ENCODE data around the gene CIDEB. TPM values are rescaled to one million over a fixed set of nuclear protein-coding genes. Genes with fewer than 3 reads are reported as not detected.

CIDEB gene
- total and polyA plus RNA-seq, 9 of the 15 experiments (the other 6 are each of a cell fraction or from before 2014, with no cell fraction given) = 0.03 to 0.35 (median 0.09) TPM; not detected in 3

GRCh38 chr14:24337824-24338175, 30.0 kb upstream of the CIDEB start (continued):
- TF ChIP-seq, protein P1, sequence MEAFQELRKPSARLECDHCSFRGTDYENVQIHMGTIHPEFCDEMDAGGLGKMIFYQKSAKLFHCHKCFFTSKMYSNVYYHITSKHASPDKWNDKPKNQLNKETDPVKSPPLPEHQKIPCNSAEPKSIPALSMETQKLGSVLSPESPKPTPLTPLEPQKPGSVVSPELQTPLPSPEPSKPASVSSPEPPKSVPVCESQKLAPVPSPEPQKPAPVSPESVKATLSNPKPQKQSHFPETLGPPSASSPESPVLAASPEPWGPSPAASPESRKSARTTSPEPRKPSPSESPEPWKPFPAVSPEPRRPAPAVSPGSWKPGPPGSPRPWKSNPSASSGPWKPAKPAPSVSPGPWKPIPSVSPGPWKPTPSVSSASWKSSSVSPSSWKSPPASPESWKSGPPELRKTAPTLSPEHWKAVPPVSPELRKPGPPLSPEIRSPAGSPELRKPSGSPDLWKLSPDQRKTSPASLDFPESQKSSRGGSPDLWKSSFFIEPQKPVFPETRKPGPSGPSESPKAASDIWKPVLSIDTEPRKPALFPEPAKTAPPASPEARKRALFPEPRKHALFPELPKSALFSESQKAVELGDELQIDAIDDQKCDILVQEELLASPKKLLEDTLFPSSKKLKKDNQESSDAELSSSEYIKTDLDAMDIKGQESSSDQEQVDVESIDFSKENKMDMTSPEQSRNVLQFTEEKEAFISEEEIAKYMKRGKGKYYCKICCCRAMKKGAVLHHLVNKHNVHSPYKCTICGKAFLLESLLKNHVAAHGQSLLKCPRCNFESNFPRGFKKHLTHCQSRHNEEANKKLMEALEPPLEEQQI (IDR thresholded peaks at IDR 0.05) = no peak
- TF ChIP-seq PCBP1 (IDR thresholded peaks at IDR 0.05; ENCODE audit: low read depth, low read length, poor library complexity, severe bottlenecking) = no peak
- no peak for TF ChIP-seq HNRNPLL (IDR thresholded peaks at IDR 0.05; ENCODE audit: low read depth, low read length, poor library complexity, severe bottlenecking)
- no peak for TF ChIP-seq RB1 (IDR thresholded peaks at IDR 0.05; ENCODE audit: low read depth)
- TF ChIP-seq MCM5 (IDR thresholded peaks at IDR 0.05; ENCODE audit: low read depth) = no peak
- no peak for TF ChIP-seq TAF9B (IDR thresholded peaks at IDR 0.05; ENCODE audit: partially characterized antibody)
- no peak for TF ChIP-seq ZNF507 (tag; conservative IDR thresholded peaks at IDR 0.05)

GRCh38 chr14:24337144-24337823, 29.5 kb upstream of the CIDEB start:
- intact Hi-C loops (cut with micrococcal nuclease) (no loop called here), in situ Hi-C loops (cut with MboI) (loop anchor here (25.0 kb wide), 1 partner anchor 350 kb away; no protein-coding TSS in a partner anchor)
- H3K79me2 ChIP-seq (ENCODE audit: control insufficient read depth, insufficient read depth, low read length) = no peaks in the 10 kb centered on the region
- DNase-seq (ENCODE audit: extremely low read depth in 1 of 4, low spot score in 3 of 4) (no peak), ATAC-seq (no peak), FAIRE-seq (no peak)
- BruUV-seq (replicated peaks) = no TSS peak
- no peaks in the 10 kb centered on the region for H3K9me1 ChIP-seq (ENCODE audit: control insufficient read depth, insufficient read depth, low read length)
- H3K27ac ChIP-seq (ENCODE audit: extremely low read depth, low read depth, low read length) = no peak overlapping the region
- no peaks in the 10 kb centered on the region for H3K9me3 ChIP-seq (replicated peaks; ENCODE audit: control insufficient read depth, insufficient read depth, low read depth, low read length)
- TF ChIP-seq, protein P2, sequence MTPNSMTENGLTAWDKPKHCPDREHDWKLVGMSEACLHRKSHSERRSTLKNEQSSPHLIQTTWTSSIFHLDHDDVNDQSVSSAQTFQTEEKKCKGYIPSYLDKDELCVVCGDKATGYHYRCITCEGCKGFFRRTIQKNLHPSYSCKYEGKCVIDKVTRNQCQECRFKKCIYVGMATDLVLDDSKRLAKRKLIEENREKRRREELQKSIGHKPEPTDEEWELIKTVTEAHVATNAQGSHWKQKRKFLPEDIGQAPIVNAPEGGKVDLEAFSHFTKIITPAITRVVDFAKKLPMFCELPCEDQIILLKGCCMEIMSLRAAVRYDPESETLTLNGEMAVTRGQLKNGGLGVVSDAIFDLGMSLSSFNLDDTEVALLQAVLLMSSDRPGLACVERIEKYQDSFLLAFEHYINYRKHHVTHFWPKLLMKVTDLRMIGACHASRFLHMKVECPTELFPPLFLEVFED (CRISPR knock-in tag; conservative IDR thresholded peaks at IDR 0.05) = no peak
- TF ChIP-seq NCOA6 (IDR thresholded peaks at IDR 0.05) = no peak
- ChIA-PET CTCF (ENCODE audit: low intra/inter-chr PET ratio) (no interaction called here), POLR2A (interaction anchor here (0.8 to 1.5 kb wide), 5 partner anchors 74 to 103 kb away, joined by 4 to 7 read pairs (median 5); partner anchors contain the start of genes KHNYN and TGM1)
- 16% methylated on average over 6 of the region's 7 CpGs for WGBS (ENCODE audit: insufficient coverage, low coverage, missing lambda C conversion rate)
- H4K20me1 ChIP-seq (replicated peaks; ENCODE audit: control insufficient read depth, insufficient read depth, low read length) = no peaks in the 10 kb centered on the region
- no peak overlapping the region for H3K9ac ChIP-seq (ENCODE audit: insufficient read depth in 1 of 2, low read depth in 2 of 2, low read length in 2 of 2)
- no peak overlapping the region for H3K4me2 ChIP-seq (ENCODE audit: insufficient read depth, low read length)
- H3K4me3 ChIP-seq = no peak overlapping the region
- H2AFZ ChIP-seq (ENCODE audit: low read depth, low read length) = no peak overlapping the region
- H3K36me3 ChIP-seq (ENCODE audit: control insufficient read depth, insufficient read depth, low read length) = no peaks in the 10 kb centered on the region
- H3K4me1 ChIP-seq (replicated peaks in 1 of 2; ENCODE audit: control insufficient read depth in 2 of 2, insufficient read depth in 2 of 2, low read length in 2 of 2) = peaks cover 4 to 36% of the 10 kb centered on the region in 2 experiments; a peak in 4 of 5 replicates
- peaks cover 0 to 9% of the 10 kb centered on the region in 2 experiments; a peak in 1 of 5 replicates for H3K27me3 ChIP-seq (ENCODE audit: control insufficient read depth in 2 of 2, insufficient read depth in 2 of 2, low read length in 2 of 2)

Data from K562 (cell line).